Measurements from ENCODE around the gene ENGASE.

Gene ENGASE

GRCh38 chr17:79039171-79039570, 35.5 kb upstream of the ENGASE start:
- no peak for DNase-seq

DNA sequence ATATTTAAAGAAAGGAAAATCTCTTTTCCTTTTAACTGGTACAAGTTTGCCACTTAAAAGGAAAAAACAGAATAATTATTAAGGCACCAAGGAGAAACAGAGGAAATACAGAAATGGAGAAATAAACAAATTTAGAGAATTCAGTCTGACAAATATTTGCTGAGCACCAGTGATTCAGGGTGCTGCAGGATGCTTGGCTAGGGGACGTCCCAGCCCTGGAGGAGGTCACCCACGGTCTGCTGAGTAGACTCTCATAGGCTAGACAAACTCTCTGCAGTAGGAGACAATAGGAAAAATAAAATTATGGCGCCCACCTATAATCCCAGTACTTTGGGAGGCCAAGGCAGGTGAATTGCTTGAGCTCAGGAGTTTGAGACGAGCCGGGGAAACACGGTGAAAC, 34.7 kb upstream of the ENGASE start:
- no peak for DNase-seq

DNA sequence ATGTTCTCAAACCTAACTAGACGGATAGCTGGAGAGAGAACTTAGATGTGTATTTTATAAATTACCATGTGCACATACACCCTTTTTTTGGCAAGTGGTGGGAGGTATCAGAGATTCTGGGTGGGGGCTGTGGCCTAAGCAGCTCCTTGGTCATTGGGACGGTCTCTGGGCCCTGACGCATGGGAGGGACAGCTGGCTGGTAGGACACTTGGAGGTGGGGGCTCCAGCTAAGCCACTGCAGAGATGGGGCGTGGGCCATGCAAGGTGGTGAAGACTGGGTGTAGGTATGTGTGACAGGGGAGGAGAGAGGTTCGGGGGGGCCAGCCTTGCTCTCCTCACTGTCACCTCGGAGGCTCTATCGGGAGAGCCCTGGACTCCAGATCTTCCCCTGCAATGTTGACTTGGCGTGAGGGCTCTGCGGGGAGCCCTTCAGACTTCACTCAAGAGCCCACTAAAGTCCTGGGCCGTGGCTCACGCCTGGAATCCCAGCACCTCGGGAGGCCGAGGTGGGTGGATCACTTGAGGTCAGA, 33.5 kb upstream of the ENGASE start:
- no peak for DNase-seq

DNA sequence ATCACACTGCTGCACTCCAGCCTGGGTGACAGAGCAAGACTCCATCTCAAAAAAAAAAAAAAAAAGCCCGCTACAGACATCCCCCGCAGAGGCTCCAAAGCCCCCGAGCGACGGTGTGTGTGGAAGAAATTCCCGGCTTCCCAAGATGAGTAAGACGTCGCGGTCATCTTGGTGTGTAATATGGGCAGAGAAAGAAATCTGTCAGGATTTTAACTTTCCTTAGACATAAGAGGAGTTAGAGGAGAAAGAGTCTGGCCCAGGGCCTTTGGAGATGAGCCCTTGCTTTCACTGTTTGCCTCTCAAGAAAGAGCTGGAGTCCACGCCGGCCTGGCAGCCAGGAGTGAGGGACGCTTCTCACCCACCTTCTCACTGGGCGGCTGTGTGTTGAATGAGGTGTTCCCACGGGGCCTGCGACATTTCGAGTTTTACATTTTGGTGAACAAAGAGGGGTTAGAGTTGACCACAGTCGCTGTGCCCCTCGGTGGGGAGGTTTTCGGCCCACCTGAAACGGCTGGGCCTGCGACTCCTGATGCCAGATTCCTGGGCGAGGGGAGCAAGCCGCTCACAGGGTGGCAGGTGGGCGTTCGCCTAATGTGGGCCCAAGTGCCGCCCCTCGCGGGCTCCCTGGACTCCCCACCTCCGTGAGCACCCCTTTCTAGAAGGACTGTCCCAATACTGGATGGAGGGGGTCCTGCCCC, 32.8 kb upstream of the ENGASE start:
- no peak for DNase-seq

DNA sequence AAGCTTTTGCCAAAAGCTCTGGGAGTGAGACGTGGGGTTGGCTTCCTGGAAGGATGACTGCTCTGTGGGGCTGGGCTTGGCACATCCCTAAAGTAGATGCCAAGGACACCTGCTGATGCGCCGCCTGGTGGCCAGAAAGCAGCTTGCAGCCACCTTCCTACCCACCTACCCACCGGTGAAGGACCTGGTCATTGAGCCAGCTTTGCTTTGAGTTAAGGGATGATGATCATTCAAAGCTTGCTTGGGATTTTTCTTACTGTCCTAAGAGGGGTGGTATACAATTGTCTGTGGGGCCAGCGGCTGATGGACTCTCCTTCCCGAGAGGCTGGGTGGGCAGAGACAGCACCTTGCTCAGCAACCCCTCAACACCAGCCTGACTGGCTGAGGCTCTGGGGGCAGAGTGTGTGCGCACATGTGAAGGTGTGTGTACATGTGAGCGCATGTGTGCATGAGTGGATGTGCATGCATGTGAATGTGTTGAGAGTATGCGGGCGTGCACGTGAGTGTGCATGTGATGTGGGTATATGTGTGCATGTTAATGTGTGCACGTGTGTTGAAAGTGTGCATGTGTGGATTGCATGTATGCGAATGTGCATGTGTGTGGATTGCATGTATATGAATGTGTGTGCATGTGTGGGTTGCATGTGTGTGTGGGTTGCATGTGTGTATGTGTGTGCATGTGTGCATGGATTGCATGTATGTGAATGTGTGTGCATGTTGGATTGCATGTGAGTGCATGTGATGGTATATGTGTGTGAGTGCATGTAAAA, 32.0 kb upstream of the ENGASE start:
- DNase-seq: peak; percentile 74

GRCh38 chr17:79043191-79043930, 31.3 kb upstream of the ENGASE start:
- no peak for DNase-seq

- no peak for DNase-seq
Measured at GRCh38 chr17:79043931-79044320, 30.7 kb upstream of the ENGASE start.

DNA sequence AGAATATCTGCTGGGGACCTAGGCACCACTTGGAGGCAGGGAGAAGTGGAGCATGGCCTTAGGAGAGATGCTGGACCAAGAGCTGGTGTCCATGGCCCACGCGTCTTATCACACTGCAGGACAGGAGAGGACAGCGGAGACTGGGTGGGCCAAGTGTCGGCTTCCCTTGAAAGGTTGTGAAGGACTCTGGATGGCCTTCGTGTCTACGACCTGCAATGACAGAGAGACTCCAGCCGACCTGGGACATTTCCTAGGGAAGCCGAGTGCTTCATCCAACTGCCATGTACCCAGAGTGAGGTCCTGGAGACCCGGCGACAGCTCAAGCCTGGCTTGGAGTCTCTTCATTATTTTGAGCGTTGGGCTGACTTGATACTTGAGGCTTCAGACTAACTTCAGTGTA, 30.2 kb upstream of the ENGASE start:
- DNase-seq: no peak

GRCh38 chr17:79045001-79045729, 29.5 kb upstream of the ENGASE start:
- DNase-seq: no peak

DNA sequence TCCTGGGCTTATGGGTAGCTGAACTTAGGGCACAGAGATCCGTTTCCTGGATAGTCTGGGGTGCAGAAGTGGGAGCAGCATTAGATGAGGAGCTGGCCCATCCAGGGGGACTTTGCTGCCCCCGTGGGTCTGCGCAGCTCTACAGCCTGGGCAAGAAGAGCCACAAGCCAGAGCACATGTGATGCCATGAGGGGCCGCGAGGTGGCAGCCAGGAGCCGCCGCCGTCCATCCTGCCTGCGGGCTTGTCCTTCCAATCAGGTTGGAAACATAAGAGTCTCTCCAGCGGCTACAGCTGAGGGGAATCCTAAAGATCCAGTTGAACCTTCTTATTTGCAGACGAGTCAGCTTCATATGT, 28.8 kb upstream of the ENGASE start:
- DNase-seq: peak; percentile 78

- DNase-seq: no peak
Measured at GRCh38 chr17:79046197-79046915, 28.3 kb upstream of the ENGASE start.

- no peak for DNase-seq
Measured at GRCh38 chr17:79046916-79047280, 27.7 kb upstream of the ENGASE start.

DNA sequence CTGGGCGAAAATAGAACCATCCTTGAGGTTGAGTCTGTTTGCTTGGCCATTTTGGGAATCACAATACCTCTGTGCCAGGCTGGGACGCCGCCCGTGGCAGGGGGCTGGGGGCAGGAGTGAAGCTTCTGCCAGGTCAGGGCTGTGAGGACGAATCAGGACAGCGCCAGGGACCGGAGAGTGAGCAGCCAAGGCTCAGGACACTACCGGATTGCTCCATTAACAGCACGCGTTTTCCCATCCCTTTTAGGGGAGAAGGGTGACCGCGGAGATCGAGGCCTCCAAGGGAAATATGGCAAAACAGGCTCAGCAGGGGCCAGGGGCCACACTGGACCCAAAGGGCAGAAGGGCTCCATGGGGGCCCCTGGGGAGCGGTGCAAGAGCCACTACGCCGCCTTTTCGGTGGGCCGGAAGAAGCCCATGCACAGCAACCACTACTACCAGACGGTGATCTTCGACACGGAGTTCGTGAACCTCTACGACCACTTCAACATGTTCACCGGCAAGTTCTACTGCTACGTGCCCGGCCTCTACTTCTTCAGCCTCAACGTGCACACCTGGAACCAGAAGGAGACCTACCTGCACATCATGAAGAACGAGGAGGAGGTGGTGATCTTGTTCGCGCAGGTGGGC, 27.2 kb upstream of the ENGASE start:
- DNase-seq: no peak

- DNase-seq: no peak
Measured at GRCh38 chr17:79047923-79048825, 26.4 kb upstream of the ENGASE start.

- no peak for DNase-seq
Measured at GRCh38 chr17:79048826-79049755, 25.5 kb upstream of the ENGASE start.

- no peak for DNase-seq
Measured at GRCh38 chr17:79049821-79050220, 24.8 kb upstream of the ENGASE start.

GRCh38 chr17:79050551-79050950, 24.1 kb upstream of the ENGASE start:
- DNase-seq: no peak

- DNase-seq: no peak
Measured at GRCh38 chr17:79051306-79051705, 23.3 kb upstream of the ENGASE start.

DNA sequence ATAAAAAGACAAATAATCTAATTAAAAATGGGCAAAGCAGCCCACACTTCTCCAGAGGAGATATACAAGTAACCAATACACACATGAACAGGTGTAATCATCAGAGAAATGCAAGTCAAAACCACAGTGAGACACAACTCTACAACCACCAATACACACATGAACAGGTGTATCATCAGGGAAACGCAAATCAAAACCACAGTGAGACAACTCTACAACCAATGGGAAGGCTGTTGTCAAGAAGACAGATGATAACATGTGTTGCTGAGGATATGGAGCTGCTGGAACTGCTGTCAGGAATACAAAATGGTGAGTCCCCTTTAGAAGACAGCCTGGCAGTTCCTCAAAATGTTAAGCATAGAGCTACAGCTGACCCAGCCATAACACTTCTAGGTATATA, 22.5 kb upstream of the ENGASE start:
- DNase-seq: no peak
